ENCODE data around the gene SNCAIP.

The SNCAIP gene

DNA sequence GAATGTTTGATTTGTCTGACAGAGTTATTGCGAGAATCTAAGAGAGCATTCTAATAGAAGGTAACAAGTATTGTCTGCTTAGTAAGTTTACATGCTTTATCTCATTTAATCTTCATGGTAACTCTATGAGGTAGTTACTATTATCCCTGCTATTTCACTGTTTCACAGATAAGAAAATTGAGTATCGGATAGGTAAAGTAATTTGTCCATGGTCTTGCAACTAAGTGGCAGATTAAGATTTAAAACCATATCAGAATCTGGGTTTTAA is 118.2 kb downstream of the SNCAIP start:
- no peak for DNase-seq

DNA sequence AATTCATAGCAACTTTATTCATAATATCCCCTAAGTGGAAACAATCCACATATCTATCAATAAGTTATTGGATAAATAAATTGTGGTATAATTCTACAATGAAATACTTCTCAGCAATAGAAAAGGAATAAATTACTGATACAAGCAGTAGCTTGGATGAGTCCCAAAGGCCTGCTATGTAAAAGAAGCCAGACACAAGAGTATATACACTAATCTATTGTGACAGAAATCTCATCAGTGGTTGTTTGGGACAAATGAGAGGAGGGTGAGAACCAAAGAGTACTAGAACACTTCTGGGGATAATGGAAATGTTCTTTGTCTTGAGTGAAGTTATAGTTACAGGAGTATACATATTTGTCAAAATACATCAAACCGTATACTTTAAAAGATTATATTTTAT is 119.3 kb downstream of the SNCAIP start:
- no peak for DNase-seq

DNA sequence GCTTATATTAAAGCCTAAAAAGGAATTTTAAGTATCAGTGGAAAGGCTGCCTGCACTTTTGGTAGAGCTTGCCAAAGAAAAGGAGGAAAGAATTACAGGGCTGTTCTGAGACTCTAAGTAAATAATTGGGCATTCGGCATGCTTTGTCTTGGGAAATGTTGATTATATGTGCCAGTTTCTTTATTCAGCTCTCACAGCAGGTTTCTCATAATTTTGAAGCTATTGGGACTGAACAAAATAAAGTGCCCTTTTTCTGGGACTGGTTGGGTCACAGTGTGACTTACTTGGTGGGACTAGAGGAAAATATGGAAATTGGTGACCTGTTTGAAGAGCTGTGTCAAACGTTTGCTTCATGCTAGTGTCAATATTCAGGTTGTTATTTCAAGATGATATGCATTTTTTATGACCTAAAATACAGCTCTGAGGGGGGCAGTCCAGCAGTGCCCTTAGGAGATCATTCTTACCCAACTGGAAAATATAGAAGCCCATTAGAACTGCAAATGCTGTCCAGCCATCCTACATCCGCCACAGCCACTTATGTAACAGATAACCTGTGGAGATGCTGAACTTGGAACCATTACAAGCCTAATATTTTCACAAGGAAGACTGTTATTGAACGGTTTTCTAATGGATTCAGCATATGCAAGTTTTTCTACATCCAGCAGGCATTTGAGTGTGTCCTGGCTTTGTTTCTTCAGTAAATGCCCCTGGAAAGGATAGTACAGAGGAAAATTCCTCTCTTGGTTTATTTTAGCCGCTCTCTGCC is 122.4 kb downstream of the SNCAIP start:
- DNase-seq: no peak

DNA sequence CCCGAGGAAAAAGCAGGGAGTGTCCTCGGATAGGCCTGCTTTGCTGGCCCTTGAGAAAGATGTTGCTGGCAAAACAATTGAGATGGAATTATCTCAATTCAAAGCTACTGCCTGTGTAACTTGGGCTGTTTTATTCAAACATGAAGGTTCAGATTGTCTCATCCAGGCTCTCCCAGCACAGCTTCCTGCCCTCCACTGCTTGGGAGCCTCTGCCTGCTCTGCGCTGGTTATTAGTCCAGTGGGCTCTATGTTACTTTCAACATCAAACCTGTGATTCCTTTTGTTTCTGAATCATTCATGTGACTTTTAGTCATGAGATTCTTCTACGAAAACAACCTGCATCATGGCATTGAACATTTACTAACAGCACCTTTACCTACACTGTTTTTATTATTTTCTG is 123.2 kb downstream of the SNCAIP start:
- no peak for DNase-seq

DNA sequence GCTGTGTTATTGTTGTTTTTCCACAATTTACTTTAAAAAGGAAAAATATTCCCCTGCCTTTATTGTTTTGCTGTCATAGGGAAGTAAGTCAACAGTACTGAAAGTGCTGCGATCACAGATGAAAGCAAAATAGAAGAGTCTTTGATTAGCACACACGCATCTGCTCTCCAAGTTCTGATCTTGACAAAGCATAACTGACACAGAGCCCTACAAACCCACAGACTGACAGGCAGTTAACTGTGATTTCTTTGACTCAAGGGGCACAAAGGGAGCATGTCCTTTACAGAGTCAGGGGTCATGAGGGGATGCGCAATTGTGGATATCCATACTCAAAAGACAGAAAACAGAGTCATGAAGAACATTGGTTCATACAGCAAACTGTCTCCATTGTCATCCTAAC is 123.7 kb downstream of the SNCAIP start:
- no peak for DNase-seq

DNA sequence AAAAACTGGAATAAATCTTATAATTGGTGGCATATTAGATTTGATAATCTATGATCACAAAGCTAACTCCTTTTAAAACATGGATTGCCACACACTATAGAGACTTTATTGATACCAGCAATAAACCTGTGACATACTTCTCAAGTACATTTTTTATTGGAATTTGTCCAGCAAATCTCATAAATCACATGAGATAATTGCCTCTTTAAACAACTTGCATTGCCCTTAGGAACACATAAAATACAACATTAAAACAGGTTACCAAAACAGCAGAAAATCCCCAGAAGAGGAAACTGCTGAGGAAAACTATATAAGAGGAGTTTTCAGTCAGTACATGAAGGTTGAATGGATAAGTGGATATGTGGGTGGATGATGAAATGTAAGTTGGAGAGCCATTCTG is 124.6 kb downstream of the SNCAIP start:
- DNase-seq: no peak

DNA sequence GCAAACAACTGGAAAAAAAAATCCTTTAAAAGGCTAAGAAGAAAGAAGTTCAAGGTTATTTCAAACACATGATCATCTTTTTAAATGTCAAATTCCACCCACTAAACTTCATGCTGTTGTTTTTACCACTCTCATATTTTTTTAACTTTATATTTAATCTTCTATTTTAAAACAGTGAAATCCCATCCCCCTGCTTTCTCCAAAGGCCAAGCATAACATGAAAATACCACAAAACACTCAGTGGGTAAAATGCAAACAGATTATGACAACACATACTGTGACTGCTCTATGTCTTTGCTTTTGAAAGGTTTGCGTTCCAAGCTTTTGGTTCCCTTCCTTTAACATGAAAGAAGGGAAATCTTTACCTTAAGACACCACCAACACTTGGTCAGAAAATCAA is 127.6 kb downstream of the SNCAIP start:
- no peak for DNase-seq

DNA sequence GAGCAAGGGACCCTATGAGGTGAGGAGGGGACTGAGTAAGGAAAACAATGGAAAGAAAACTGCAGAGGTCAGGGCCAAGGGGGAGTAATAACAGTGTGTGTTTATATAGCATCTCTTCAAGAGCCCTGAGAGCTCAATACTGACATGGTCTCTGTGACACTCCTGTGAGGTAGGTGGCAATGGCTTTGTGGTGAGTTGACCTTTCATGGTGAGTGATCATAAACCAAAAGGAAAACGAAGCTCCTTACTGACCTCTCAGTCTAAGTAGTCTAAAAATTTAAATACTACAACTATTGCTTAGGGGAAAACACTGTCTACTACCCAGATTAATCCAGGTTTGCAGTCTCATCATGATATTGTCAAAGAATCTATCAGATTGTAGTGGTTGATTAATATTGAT is 130.9 kb downstream of the SNCAIP start:
- no peak for DNase-seq

DNA sequence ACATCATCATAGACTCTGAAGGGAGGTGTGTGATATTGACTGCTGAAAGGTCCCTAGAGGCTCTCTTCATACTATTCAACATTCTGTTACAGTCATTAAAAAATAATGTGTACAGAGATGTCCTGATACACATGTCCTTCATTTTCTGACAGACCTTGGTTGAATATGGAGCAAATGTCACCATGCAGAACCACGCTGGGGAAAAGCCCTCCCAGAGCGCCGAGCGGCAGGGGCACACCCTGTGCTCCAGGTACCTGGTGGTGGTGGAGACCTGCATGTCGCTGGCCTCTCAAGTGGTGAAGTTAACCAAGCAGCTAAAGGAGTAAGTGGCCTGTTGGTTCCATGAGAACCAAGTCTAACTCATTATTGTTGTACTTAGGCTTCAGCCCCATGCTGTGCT is 132.4 kb downstream of the SNCAIP start:
- no peak for DNase-seq

DNA sequence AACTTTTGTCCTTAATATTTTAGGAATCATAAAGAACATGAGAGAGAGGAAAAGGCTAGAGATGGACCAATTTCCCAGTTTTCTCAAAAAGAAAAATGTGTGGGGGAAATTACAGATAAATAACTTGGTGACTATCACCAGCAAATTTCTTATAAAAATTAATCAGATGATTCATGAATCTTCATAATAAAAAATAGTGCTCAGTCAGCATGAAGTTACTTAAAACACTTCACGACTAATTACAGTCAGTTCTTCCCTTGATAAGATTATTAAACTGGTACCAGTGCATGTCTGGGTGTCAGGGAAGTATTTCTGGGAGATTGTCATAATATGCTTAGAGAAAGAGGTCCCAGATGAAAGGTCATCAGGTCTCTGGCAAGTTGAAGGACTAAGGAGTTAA is 133.0 kb downstream of the SNCAIP start:
- no peak for DNase-seq

DNA sequence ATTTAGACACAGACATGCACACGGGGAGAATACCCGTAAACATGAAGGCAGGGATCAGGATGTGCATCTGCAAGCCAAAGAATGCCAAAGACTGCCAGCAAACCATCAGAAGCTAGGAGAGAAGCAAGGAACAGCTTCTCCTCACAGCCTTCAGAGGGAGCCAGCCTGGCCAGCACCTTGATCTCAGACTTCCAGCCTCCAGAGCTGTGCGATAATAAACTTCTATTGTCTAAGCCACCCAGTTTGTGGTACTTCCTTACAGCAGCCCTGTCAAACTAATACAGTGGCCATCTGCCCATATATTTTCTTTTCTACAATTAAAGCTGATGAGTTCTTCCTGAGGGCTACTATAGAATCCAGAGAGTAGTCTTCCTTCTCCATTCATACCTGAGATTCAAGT is 135.0 kb downstream of the SNCAIP start:
- no peak for DNase-seq

DNA sequence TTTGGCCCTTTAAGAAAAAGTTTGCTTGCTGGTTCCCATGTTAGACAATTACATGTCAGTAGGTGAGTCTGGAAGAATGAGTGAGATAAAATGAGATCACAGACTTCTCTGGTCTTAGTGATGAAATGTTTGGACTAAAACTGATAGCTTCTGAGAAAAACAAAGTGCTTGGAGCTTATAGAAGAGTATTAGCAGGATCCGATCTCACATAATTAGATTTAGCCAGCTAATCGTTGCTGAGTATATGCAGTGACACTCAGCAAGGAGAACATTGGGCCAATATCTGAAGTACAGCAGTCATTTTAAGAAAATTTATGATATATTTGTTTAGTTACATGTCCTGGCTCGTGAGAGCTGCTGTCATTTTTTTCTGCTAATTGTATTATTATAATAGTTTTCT is 135.8 kb downstream of the SNCAIP start:
- DNase-seq: no peak

DNA sequence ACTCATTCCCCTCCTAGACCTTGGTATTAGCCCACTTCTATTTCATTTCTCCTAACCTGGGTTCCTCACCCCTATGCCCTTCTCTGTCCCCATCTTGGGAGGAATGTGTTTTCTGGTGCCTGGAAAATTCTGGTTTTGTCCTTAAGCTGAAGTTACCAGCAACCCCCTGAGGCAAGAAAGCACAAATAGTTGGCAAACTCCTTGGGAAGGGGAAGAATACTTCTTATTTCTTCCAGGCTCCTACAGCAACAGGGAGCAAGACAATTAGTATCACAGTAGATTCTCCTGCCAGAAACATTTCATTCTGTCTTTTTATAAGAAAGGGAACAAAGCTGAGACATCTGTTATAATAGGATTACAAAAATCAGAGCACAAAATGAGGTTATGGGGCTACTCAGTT is 142.5 kb downstream of the SNCAIP start:
- no peak for DNase-seq

DNA sequence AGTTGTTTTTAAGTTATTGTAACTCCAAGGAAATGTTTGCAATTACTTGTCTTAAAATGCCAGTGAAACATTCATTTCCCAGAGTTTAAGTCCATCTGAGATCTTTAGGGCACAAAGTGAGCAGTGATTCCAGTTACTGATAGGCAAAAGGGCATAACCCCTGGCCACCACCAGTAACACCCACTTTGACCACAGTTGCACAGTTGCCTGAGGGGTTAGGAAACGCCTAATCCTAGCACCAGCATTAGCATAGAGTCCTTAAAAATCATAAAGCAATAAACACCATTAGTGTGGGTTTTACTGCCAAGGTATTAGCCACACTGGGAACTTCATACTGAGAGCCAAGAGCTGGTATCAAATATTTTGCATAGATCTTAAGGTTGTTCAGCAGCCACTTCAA is 143.9 kb downstream of the SNCAIP start:
- no peak for DNase-seq

DNA sequence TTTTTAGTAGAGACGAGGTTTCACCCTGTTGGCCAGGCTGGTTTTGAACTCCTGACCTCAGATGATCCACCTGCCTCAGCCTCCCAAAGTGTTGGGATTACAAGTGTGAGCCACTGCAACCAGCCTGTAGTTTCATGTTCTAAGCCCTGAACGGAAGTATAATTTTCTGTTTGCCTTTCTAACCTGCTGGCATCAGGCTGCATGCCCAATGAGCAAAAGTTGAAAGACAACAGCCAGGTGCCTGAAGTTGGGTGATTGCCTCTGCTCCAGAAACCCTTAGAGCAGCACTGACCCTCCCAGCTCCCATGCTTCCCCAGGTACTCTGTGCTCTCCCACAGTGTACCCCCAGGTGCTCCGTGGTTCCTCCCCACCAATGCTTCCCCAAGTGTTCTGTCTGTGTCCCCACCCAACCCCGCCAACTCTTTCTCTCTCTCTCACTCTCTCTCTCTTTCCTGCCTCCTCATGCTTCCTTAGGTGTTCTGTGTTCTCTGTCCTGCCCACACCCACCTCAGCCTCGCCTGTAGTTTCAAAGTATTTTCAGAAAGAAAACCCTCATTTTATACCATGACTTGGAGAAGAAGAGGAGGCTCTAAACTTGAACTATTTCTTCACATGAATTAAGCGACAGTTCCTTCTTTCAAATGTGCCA is 145.3 kb downstream of the SNCAIP start:
- no peak for DNase-seq

DNA sequence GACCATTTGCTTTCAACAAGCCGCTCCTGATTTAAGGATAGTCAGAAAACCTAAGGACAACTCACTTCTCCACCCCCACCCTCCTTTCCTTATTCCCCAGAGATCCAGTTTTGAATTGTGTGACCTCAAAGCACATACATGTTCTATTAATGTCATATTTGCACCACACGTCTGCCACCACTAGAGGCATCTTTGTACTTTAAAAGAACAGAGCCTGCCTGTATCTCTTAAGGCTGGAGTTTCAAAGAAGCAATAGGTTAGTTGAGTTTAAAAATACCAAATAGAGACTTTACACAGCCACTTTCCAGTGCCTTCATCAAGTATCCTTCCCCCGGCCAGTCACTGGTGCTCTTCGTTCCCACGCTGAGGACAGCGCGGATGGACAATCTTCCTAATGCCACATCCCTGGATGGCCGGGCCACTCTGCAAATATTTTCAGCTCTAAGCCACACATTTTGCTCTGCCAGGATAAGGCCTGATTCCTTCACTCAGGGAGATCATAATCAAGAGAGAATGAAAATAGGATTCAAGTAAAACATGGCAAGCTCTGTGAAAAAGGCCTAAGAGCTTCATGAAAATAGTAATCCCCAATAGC is 146.3 kb downstream of the SNCAIP start:
- DNase-seq: no peak

DNA sequence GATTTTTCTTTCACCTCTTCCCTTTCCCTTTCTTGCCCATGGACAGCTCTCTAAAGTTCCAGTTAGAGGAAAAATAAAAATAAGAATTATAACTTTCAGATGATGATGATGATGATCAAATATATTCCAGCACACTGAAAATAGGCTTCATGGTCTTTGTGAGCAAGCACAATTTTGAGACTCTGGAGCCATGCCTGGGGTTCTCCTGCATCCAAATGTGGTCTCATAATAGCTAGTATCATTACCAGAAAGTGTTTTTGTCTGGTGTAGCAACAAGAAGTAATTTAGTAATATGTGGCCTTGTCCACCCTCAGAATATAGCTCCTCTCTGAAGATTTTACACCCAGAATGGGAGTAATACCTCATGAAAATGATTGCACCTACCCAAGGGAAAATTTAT is 150.4 kb downstream of the SNCAIP start:
- DNase-seq: no peak

DNA sequence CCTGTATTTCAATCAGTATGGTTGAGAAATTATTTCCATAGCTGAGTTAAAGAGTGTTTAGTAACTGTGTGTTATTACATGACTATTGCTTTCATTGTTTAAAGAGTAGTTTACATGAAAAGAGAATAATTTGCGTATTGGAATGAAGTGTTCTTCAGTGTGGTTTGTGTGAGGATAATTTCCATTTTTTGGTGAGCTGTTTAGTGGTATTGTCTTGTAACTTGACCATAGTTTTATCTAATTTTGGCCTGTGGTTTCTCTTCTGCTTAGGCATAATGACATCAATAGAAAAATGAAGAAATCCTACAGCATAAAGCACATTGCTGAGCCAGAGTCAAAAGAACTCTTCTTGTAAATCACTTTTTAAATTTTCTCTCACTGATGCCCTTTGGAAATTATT is 151.2 kb downstream of the SNCAIP start:
- DNase-seq: no peak

DNA sequence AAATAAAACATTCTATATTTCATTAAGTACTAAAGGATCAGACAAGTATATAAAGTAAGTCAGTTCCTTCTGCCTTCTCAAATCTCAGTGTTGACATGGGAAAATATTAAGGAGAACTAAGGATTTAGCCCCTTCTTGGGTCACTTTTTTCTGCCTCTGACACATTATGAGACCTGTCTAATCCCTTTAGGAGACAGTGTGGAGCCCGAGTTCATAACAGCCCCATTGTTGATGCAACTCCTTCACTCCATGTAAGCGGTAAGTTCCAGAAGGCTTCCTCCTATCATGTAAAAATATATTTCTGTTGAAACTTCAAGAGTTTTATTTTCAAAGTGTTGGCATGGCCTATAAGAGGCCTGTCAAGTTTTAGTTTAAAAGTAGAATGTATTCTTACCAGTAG is 152.2 kb downstream of the SNCAIP start:
- no peak for DNase-seq

DNA sequence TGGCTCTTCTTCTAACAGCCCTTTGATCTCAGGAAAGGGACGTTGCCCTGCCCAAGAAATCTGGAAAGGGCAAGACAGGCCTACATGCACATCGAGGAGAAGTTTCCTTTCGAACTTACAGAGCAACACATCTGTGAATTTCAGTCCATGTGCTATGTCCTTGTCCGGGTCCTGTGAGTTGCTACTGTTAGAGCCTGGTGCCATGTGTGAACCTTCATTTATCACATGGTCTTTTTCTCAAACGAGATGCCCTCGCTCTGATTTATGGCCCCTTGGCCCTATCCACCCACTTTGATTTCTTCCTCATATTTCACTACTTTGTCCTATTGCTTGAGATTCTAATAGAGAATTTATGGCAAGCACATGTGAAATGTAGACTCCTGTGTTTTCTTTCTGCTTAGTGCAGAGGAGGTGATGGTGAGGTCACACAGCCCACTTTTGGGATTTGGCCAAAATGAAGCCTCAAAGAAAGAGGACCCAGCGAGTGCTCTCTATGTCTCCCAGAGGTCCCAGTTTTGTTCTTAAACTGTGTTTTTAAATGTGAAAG is 153.1 kb downstream of the SNCAIP start:
- no peak for DNase-seq

DNA sequence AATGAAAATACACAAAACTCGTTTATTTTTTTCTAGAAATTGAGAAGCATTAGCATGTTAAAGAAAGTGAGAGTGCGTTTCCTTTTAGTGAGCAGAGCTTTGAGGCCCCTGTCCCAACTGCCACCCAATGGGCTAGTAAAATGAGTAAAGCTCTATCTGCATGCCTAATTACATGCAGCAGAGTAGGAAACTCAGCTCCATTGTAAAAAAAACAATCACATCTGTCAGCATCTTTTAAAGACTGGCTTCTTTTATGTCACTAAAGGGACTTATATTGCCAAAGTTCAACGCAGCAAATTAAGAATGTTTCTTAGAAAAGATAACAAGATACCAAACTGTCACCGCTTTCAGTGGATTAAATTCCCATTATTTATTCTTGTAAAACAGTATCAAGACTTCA is 154.0 kb downstream of the SNCAIP start:
- no peak for DNase-seq

DNA sequence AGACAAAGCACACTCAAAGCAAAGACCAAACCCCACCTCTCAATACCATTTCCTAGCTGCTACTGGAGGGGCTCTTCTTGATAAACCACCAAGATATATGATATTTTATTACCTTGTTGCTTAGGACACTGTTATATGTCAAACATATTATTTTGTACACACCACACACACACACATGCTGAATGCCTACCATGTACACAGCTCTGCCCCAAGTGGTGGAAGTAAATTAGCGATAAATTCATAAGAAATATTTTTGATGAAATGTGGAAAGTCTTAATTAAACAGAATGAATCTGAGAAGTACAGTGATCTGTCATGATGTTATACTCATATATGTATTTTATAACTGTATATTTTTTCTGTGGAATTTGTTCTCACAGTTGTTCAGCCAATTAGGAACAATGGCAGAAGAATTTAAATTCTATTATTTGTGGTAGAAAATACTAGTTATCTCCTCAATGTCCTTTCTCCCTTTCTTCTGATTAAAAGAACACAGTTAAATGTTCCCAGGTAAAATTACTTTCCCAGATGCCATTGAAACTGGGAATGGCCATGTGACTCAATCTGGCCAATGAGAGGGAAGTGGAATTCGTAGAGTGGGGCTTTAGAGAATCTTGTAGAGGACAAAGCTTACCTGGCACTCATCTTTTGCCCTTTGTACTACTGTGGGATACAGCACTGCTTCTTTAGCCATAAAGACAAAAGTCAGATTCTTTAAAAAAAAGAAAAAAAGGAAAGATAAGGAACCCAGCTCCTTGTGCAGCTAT is 156.5 kb downstream of the SNCAIP start:
- DNase-seq: no peak

DNA sequence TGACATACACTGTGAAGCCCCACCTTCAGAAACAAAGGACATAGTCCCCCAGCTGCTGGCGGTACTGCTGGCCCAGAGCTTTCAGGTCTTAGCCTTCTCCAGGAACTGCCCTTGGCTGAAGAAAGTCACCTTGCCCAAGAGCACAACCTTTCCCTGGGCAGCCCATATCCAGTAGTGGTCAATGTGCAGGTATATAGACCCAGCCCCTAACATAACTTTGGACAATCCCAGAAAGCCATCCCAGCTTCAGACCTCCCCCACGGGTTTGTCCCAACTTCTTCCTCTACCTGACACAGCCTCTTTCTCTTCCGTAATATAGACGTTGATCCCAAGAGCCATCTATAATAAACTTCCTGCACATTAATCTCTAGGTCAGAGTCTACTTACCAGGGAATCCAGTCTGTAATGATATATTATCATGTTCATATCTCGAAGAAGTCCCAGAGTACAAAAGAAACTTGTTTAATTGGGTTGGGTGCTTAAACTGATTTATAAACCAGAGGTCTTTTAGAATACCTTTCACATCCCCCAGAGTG is 157.4 kb downstream of the SNCAIP start:
- no peak for DNase-seq

Data from CD4-positive, alpha-beta T cell treated with Interleukin-6 for 4 hours (primary cell).